HK-2 (cell line): Measurements from ENCODE around the gene GMDS.

Experiments
- DNase-seq: peaks from one replicate; pipeline ENCODE4 v3.0.0-alpha.2; 2018; ENCODE audit not compliant: unreplicated experiment

GMDS gene

GRCh38 chr6:2133716-2134310, 111.6 kb downstream of the GMDS start:
- no peak for DNase-seq

- DNase-seq: no peak
Observed at GRCh38 chr6:2132916-2133315, 112.5 kb downstream of the GMDS start.

GRCh38 chr6:2132416-2132815, 113.0 kb downstream of the GMDS start:
- DNase-seq: no peak

GRCh38 chr6:2129182-2129621, 116.2 kb downstream of the GMDS start:
- no peak for DNase-seq

- DNase-seq: no peak
Observed at GRCh38 chr6:2127484-2127911, 117.9 kb downstream of the GMDS start.

- DNase-seq: no peak
Observed at GRCh38 chr6:2126351-2126750, 119.1 kb downstream of the GMDS start.

GRCh38 chr6:2125158-2125557, 120.2 kb downstream of the GMDS start:
- DNase-seq: no peak

- no peak for DNase-seq
Observed at GRCh38 chr6:2124260-2124709, 121.1 kb downstream of the GMDS start.

- DNase-seq: no peak
Observed at GRCh38 chr6:2120912-2121311, 124.5 kb downstream of the GMDS start.

- DNase-seq: no peak
Observed at GRCh38 chr6:2119275-2119674, 126.1 kb downstream of the GMDS start.

- DNase-seq: no peak
Observed at GRCh38 chr6:2118136-2118535, 127.3 kb downstream of the GMDS start.

GRCh38 chr6:2117447-2117846, 128.0 kb downstream of the GMDS start:
- no peak for DNase-seq

- no peak for DNase-seq
Observed at GRCh38 chr6:2116496-2116895, 128.9 kb downstream of the GMDS start.

GRCh38 chr6:2114100-2114499, 131.3 kb downstream of the GMDS start:
- DNase-seq: no peak

- no peak for DNase-seq
Observed at GRCh38 chr6:2111162-2111677, 134.2 kb downstream of the GMDS start.

- DNase-seq: no peak
Observed at GRCh38 chr6:2110504-2110903, 134.9 kb downstream of the GMDS start.

GRCh38 chr6:2109796-2110195, 135.6 kb downstream of the GMDS start:
- no peak for DNase-seq

- no peak for DNase-seq
Observed at GRCh38 chr6:2108700-2109306, 136.6 kb downstream of the GMDS start.

- DNase-seq: no peak
Observed at GRCh38 chr6:2104524-2104880, 140.9 kb downstream of the GMDS start.

GRCh38 chr6:2103765-2104523, 141.5 kb downstream of the GMDS start:
- no peak for DNase-seq

GRCh38 chr6:2102966-2103365, 142.4 kb downstream of the GMDS start:
- DNase-seq: no peak

GRCh38 chr6:2102316-2102883, 143.0 kb downstream of the GMDS start:
- no peak for DNase-seq

- no peak for DNase-seq
Observed at GRCh38 chr6:2101213-2101612, 144.2 kb downstream of the GMDS start.
